GM19467 (cell line): ENCODE results near the gene WNT9A.
"Not testable (repeated sequence)": the region's sequence is repeated elsewhere in the genome, so short reads cannot be mapped to it uniquely, and the experiment has no call there.

Source experiments
- ATAC-seq: cut with Tn5 transposase; IDR thresholded peaks from one replicate; pipeline ENCODE4 v1.9.1; 2021; ENCODE audit warnings: mild to moderate bottlenecking, moderate library complexity; ENCODE audit not compliant: unreplicated experiment

The WNT9A gene

GRCh38 chr1:227912866-227913265 lies 34.9 kb downstream of the WNT9A start:
- ATAC-seq: no peak

- no peak for ATAC-seq
Observed at GRCh38 chr1:227911376-227911775, 36.4 kb downstream of the WNT9A start.

GRCh38 chr1:227910511-227911153 lies 37.1 kb downstream of the WNT9A start:
- no peak for ATAC-seq

- not testable (repeated sequence) for ATAC-seq
Observed at GRCh38 chr1:227909923-227910328, 37.8 kb downstream of the WNT9A start.

- ATAC-seq: no peak
Observed at GRCh38 chr1:227909188-227909587, 38.5 kb downstream of the WNT9A start.

- no peak for ATAC-seq
Observed at GRCh38 chr1:227908359-227908758, 39.4 kb downstream of the WNT9A start.

- no peak for ATAC-seq
Observed at GRCh38 chr1:227907439-227908015, 40.2 kb downstream of the WNT9A start.

- ATAC-seq: no peak
Observed at GRCh38 chr1:227906550-227907071, 41.1 kb downstream of the WNT9A start.

- ATAC-seq: no peak
Observed at GRCh38 chr1:227905573-227906487, 41.9 kb downstream of the WNT9A start.

- ATAC-seq: no peak
Observed at GRCh38 chr1:227904541-227905335, 43.0 kb downstream of the WNT9A start.

GRCh38 chr1:227903614-227904501 lies 43.9 kb downstream of the WNT9A start:
- ATAC-seq: no peak

GRCh38 chr1:227903061-227903521 lies 44.6 kb downstream of the WNT9A start:
- ATAC-seq: no peak

GRCh38 chr1:227902641-227902990 lies 45.1 kb downstream of the WNT9A start:
- no peak for ATAC-seq

- no peak for ATAC-seq
Observed at GRCh38 chr1:227901906-227902640, 45.7 kb downstream of the WNT9A start.

GRCh38 chr1:227901239-227901905 lies 46.4 kb downstream of the WNT9A start:
- ATAC-seq: no peak

- no peak for ATAC-seq
Observed at GRCh38 chr1:227900571-227901051, 47.1 kb downstream of the WNT9A start.

GRCh38 chr1:227899820-227900449 lies 47.8 kb downstream of the WNT9A start:
- ATAC-seq: no peak
